Stimulated activated CD8-positive, alpha-beta memory T cell treated with anti-CD3 and anti-CD28 coated beads, Interleukin-7, amount 100 ng/mL, for 4 hours (primary cell): ENCODE data around the gene CHST1.

Source experiments
- DNase-seq, 2 donors: peaks; one replicate each; pipeline ENCODE4 v3.0.0-alpha.2; 2020; ENCODE audit warnings: low read depth in 2 of 2

The CHST1 gene

GRCh38 chr11:45644981-45645889 is 20.2 kb downstream of the CHST1 start:
- DNase-seq, result no peak

- DNase-seq, result no peak
Observed at GRCh38 chr11:45643598-45644260, 21.7 kb downstream of the CHST1 start.

GRCh38 chr11:45641961-45642360 is 23.5 kb downstream of the CHST1 start:
- no peak for DNase-seq

GRCh38 chr11:45638051-45638450 is 27.4 kb downstream of the CHST1 start:
- no peak for DNase-seq

GRCh38 chr11:45635907-45636306 is 29.5 kb downstream of the CHST1 start:
- no peak for DNase-seq

GRCh38 chr11:45625611-45626010 is 39.8 kb downstream of the CHST1 start:
- DNase-seq, result no peak

- no peak for DNase-seq
Observed at GRCh38 chr11:45624095-45624494, 41.3 kb downstream of the CHST1 start.

- no peak for DNase-seq
Observed at GRCh38 chr11:45622861-45623260, 42.6 kb downstream of the CHST1 start.

- DNase-seq, result no peak
Observed at GRCh38 chr11:45622283-45622682, 43.1 kb downstream of the CHST1 start.

- no peak for DNase-seq
Observed at GRCh38 chr11:45621588-45621987, 43.8 kb downstream of the CHST1 start.

GRCh38 chr11:45620243-45620642 is 45.2 kb downstream of the CHST1 start:
- no peak for DNase-seq

GRCh38 chr11:45618897-45619296 is 46.5 kb downstream of the CHST1 start:
- DNase-seq, result no peak

- DNase-seq, result no peak
Observed at GRCh38 chr11:45617871-45618601, 47.4 kb downstream of the CHST1 start.

- DNase-seq, result no peak
Observed at GRCh38 chr11:45616802-45617549, 48.4 kb downstream of the CHST1 start.

- no peak for DNase-seq
Observed at GRCh38 chr11:45615182-45615792, 50.1 kb downstream of the CHST1 start.

GRCh38 chr11:45614196-45614828 is 51.1 kb downstream of the CHST1 start:
- no peak for DNase-seq

- DNase-seq, result no peak
Observed at GRCh38 chr11:45610627-45611026, 54.8 kb downstream of the CHST1 start.

GRCh38 chr11:45609902-45610301 is 55.5 kb downstream of the CHST1 start:
- no peak for DNase-seq

GRCh38 chr11:45609337-45609736 is 56.1 kb downstream of the CHST1 start:
- no peak for DNase-seq

GRCh38 chr11:45607995-45608394 is 57.4 kb downstream of the CHST1 start:
- no peak for DNase-seq
